Mucosa of stomach (tissue), 1 donor: ENCODE results near the gene MYLIP.

Experiments
- H3K27me3 ChIP-seq: one replicate; pipeline ENCODE4 v1.7.0; 2013; ENCODE audit warnings: mild to moderate bottlenecking, low read length; ENCODE audit not compliant: control insufficient read depth, insufficient read depth
- H3K36me3 ChIP-seq: one replicate; pipeline ENCODE4 v1.7.0; 2013; ENCODE audit warnings: low read length; ENCODE audit not compliant: control insufficient read depth, insufficient read depth
- H3K4me1 ChIP-seq: one replicate; pipeline ENCODE4 v1.7.0; 2013; ENCODE audit warnings: mild to moderate bottlenecking, low read length; ENCODE audit not compliant: control insufficient read depth, insufficient read depth
- H3K4me3 ChIP-seq: one replicate; pipeline ENCODE4 v1.7.0; 2013; ENCODE audit warnings: low read length
- H3K9ac ChIP-seq: one replicate; pipeline ENCODE4 v1.7.0; 2013; ENCODE audit warnings: mild to moderate bottlenecking, low read length, moderate library complexity
- H3K9me3 ChIP-seq: one replicate; pipeline ENCODE4 v1.7.0; 2013; ENCODE audit warnings: mild to moderate bottlenecking, low read length, moderate library complexity; ENCODE audit not compliant: control insufficient read depth
- donor health status: Pancreatic carcinoma.

The MYLIP gene

DNA sequence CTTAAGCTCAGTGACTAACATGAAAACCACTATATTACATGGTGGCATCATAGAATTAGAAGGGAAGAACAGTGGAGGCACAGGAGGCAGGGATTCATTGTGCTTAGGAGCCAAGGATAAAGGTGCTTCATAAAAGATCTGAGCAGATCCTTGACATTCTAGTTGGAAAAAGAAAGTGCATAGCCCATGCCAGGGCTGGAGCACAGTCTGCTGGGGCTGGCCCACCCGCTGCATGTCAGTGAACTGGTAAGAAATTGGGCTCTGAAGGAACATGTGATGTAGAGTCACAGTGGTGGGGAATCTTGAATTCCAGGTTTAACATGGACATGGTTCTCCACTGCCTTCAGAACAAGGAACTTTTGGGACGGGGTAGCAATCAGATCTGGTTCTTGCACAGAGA is 20.4 kb downstream of the MYLIP start:
- H3K4me1 ChIP-seq, result peaks cover 10% of the 10 kb centered on the region
- H3K36me3 ChIP-seq, result no peaks in the 10 kb centered on the region
- H3K4me3 ChIP-seq, result no peak overlapping the region
- no peak overlapping the region for H3K9ac ChIP-seq
- H3K27me3 ChIP-seq, result no peaks in the 10 kb centered on the region
- no peaks in the 10 kb centered on the region for H3K9me3 ChIP-seq

GRCh38 chr6:16150098-16150497 is 21.2 kb downstream of the MYLIP start:
- Histone ChIP-seq H3K27me3 (no peaks in the 10 kb centered on the region), H3K36me3 (no peaks in the 10 kb centered on the region), H3K4me3 (no peak overlapping the region), H3K4me1 (peaks cover 10% of the 10 kb centered on the region), H3K9me3 (no peaks in the 10 kb centered on the region), H3K9ac (no peak overlapping the region)

DNA sequence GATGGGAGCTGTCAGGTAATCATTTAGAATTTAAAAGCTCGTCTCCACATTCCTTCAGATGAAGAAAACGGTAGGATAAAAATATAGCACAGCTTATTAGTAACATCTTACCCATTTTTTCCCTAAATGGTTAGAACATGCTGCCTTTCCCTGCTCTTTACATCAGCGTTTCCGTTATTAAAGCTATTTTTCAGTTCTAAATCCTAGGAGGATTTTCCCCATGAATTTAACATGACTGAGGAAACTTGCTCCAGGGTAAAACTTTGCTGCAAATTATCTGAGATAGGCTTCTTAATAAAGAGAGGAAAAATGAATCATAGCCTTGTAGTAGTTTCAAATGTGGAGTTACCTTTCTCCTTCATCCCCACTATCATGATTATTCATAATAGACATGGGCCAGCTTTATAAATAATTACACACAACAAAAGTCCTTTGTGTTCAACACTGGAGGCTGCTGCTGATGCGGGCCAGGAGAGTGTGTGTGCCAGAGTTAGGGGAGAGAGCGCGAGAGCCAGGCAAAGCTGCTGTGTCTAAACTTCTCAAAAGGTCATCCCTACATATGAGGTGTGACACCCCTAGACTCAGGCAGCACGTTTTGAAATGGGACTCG is 24.4 kb downstream of the MYLIP start:
- no peak overlapping the region for H3K4me3 ChIP-seq
- H3K9me3 ChIP-seq, result no peaks in the 10 kb centered on the region
- H3K27me3 ChIP-seq, result no peaks in the 10 kb centered on the region
- no peak overlapping the region for H3K9ac ChIP-seq
- no peaks in the 10 kb centered on the region for H3K36me3 ChIP-seq
- no peaks in the 10 kb centered on the region for H3K4me1 ChIP-seq

DNA sequence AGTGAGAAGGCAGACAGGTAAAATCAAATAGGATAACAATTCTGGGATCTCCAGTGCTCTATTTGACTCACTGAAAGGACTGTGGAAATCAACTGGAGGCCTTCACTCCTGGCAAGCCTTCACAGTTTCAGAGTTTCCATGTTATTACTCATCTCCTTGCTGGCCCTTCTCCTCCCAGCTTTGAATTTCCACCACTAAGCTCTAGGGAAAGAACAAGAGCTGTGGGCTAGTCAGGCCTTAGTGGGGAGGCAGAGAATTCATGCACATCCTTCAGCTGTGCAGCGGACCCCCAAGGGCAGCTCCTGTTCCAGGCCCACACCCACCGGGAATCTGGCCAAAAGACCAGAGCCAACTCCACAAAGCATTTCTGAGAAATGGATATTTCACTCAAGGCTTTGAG is 26.0 kb downstream of the MYLIP start:
- Histone ChIP-seq H3K36me3 (no peaks in the 10 kb centered on the region), H3K9me3 (no peaks in the 10 kb centered on the region), H3K9ac (no peak overlapping the region), H3K27me3 (no peaks in the 10 kb centered on the region), H3K4me1 (no peaks in the 10 kb centered on the region), H3K4me3 (no peak overlapping the region)

GRCh38 chr6:16157492-16157891 is 28.6 kb downstream of the MYLIP start:
- Histone ChIP-seq H3K9me3 (no peaks in the 10 kb centered on the region), H3K4me3 (no peak overlapping the region), H3K27me3 (no peaks in the 10 kb centered on the region), H3K36me3 (no peaks in the 10 kb centered on the region), H3K4me1 (no peaks in the 10 kb centered on the region), H3K9ac (no peak overlapping the region)

GRCh38 chr6:16157909-16158308 is 29.0 kb downstream of the MYLIP start:
- Histone ChIP-seq H3K27me3 (no peaks in the 10 kb centered on the region), H3K9me3 (no peaks in the 10 kb centered on the region), H3K4me1 (no peaks in the 10 kb centered on the region), H3K4me3 (no peak overlapping the region), H3K9ac (no peak overlapping the region), H3K36me3 (no peaks in the 10 kb centered on the region)

GRCh38 chr6:16158943-16159557 is 30.2 kb downstream of the MYLIP start:
- Histone ChIP-seq H3K9ac (no peak overlapping the region), H3K27me3 (no peaks in the 10 kb centered on the region), H3K4me3 (no peak overlapping the region), H3K4me1 (no peaks in the 10 kb centered on the region), H3K36me3 (no peaks in the 10 kb centered on the region), H3K9me3 (no peaks in the 10 kb centered on the region)

- no peaks in the 10 kb centered on the region for H3K36me3 ChIP-seq
- no peaks in the 10 kb centered on the region for H3K4me1 ChIP-seq
- H3K27me3 ChIP-seq, result peaks cover 6% of the 10 kb centered on the region
- no peak overlapping the region for H3K4me3 ChIP-seq
- H3K9me3 ChIP-seq, result no peaks in the 10 kb centered on the region
- no peak overlapping the region for H3K9ac ChIP-seq
These were observed 31.9 kb downstream of the MYLIP start for GRCh38 chr6:16160794-16161193.

DNA sequence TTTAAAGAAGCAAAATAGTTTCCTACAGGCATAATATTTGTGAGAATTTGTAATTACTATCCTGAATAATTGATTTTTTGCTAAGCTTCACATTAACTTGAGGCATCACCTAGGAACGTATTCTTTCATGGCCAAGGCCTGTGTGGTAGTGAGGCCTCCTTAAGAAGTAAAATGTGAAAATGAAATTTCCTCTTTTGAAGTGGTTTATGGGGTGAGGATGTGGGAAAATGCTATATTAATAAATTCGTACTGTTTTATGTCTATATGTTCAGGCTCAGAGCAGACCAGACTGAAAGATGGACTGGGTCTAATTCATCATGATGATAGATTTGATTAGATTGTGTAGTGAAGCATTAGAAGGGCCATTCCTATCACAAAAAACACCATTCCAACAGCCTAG is 33.1 kb downstream of the MYLIP start:
- Histone ChIP-seq H3K9me3 (no peaks in the 10 kb centered on the region), H3K9ac (no peak overlapping the region), H3K4me1 (no peaks in the 10 kb centered on the region), H3K27me3 (peaks cover 8% of the 10 kb centered on the region), H3K36me3 (no peaks in the 10 kb centered on the region), H3K4me3 (no peak overlapping the region)

DNA sequence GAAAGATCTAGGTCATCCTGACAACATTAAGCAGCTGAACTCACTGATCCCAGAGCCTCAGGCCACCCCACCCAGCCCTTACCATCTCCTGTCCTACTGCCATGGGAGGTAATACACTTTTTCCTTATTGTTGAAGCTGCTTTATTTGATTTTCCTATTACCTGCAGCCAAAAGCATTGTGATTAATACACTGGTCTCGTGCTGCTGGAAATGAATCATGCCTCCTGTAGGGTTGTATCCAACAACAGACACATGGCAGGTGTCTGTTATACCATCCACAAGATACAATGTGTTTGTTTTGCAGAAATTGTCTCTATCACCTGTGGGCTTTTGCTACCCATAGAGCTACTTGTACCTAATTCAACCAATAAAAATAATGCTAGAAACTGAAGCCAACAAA is 34.2 kb downstream of the MYLIP start:
- no peaks in the 10 kb centered on the region for H3K36me3 ChIP-seq
- H3K4me3 ChIP-seq, result no peak overlapping the region
- H3K9me3 ChIP-seq, result no peaks in the 10 kb centered on the region
- peaks cover 8% of the 10 kb centered on the region for H3K27me3 ChIP-seq
- H3K9ac ChIP-seq, result no peak overlapping the region
- H3K4me1 ChIP-seq, result no peaks in the 10 kb centered on the region

GRCh38 chr6:16163535-16164300 is 34.8 kb downstream of the MYLIP start:
- Histone ChIP-seq H3K9me3 (no peaks in the 10 kb centered on the region), H3K4me3 (no peak overlapping the region), H3K4me1 (no peaks in the 10 kb centered on the region), H3K27me3 (peaks cover 11% of the 10 kb centered on the region), H3K36me3 (no peaks in the 10 kb centered on the region), H3K9ac (no peak overlapping the region)

DNA sequence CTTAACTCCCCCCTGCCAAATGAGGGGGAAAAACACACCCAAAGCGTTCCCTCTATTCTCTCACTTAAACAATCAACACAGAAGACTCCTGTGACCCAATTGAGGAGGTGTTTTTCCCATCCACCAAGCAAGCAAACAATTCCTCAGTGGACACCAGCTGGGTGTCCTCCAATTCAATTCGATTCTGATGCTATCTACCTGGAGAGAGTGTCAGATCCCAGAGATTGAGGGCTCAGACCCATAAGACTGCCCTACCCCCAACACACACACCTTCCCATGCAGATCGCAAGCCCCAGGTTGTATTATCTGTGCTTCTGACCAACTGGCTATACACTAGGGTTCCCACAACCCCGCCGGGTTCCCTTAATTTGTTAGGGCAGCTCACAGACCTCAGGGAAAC is 36.8 kb downstream of the MYLIP start:
- no peaks in the 10 kb centered on the region for H3K4me1 ChIP-seq
- no peak overlapping the region for H3K9ac ChIP-seq
- H3K9me3 ChIP-seq, result no peaks in the 10 kb centered on the region
- peaks cover 14% of the 10 kb centered on the region for H3K27me3 ChIP-seq
- no peaks in the 10 kb centered on the region for H3K36me3 ChIP-seq
- H3K4me3 ChIP-seq, result no peak overlapping the region
